H1 (cell line): ENCODE data around the gene SLC13A2. TPM values are rescaled to one million over a fixed set of nuclear protein-coding genes. Genes with fewer than 3 reads are reported as not detected.

Experiments
- CHD1 ChIP-seq: IDR thresholded peaks from 2 replicates; pipeline ENCODE4 v1.6.1; 2012; ENCODE audit warnings: low read depth, low read length, improper control_type of control experiment
- E2F6 ChIP-seq: IDR thresholded peaks from 2 replicates; pipeline ENCODE4 v1.6.1; 2012; ENCODE audit warnings: inconsistent platforms
- NRF1 ChIP-seq: IDR thresholded peaks from 2 replicates; pipeline ENCODE4 v1.6.1; 2011; ENCODE audit warnings: mild to moderate bottlenecking, low read depth, low read length, improper control_type of control experiment
- polyA plus RNA-seq, 7 experiments: library from polyadenylated mRNA; depleted of rRNA in 3 of 7; stranded (reverse) in 5 of 7; unstranded in 2 of 7; fragments of >200 nt in 5 of 7; fragments of 200-250 nt in 2 of 7; gene quantifications; 1 replicate in 5 of 7; 2 replicates in 1 of 7; 4 replicates in 1 of 7; pipeline versions ENCODE4 v1.2.1 to v1.2.3, GENCODE V29; 2011 to 2013; ENCODE audit warnings: missing spikeins in 2 of 7, mixed read lengths in 2 of 7
- total RNA-seq: library from RNA; stranded (reverse); fragmentation: NEBNext Ultra II Directional; extraction: Animal tissue kit (Norgen Biotek cat#: 25700); gene quantifications from 2 replicates; pipeline ENCODE4 v1.2.1, GENCODE V29; 2021

SLC13A2 gene
- total and polyA plus RNA-seq, 2 of the 8 experiments (the other 6 are each of a cell fraction or from before 2014, with no cell fraction given), result not detected

GRCh38 chr17:28533091-28533807 is 59.8 kb downstream of the SLC13A2 start (continued):
- no peak for TF ChIP-seq E2F6
- no peak for TF ChIP-seq CHD1
- TF ChIP-seq NRF1, result no peak
